Esophagus muscularis mucosa (tissue), 3 donors: ENCODE measurements around the gene UNC5A.

Experiments
- CTCF ChIP-seq, 3 experiments: fragments of 200-600 bp in 2 of 3; fragments of 450-650 bp in 1 of 3; sonication (generic) in 2 of 3; IDR thresholded peaks; one replicate each; pipeline ENCODE4 v1.5.1; 2017 to 2019; ENCODE audit warnings: antibody characterized with exemption in 3 of 3, mild to moderate bottlenecking in 2 of 3, moderate library complexity in 1 of 3
- EP300 ChIP-seq: sonication (generic); formaldehyde crosslinking; IDR thresholded peaks from one replicate; pipeline ENCODE4 v1.6.1; 2017; ENCODE audit warnings: antibody characterized with exemption

GRCh38 chr5:176817841-176818377 is 7.5 kb downstream of the UNC5A start:
- TF ChIP-seq CTCF (IDR thresholded peaks at IDR 0.05) = no peak
- TF ChIP-seq EP300 = no peak
